ENCODE data around the gene KRTAP2-1. TPM values are rescaled to one million over a fixed set of nuclear protein-coding genes. Genes with fewer than 3 reads are reported as not detected.
"Not testable (repeated sequence)": the region's sequence is repeated elsewhere in the genome, so short reads cannot be mapped to it uniquely, and the experiment has no call there.

KRTAP2-1 gene
- total RNA-seq, 1 experiment from 2014 or later, result not detected

DNA sequence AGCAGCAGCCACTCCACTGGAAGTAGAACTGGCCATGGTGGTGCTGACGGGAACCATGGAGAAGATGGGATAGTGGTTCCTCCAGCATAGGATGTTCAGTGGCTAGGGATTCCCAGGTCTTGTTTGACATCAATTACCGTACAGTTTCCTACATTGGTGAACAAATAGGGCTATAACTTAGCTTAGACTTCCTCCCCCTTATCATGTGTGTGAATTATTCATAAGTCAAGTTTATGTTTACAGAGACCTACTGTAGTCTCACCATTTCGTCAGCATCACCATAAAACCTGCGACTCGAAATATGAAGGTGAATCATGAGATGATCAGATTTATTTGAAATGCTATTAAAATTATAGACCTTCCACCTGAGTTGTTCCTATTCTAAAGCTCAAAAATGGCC lies 11.6 kb upstream of the KRTAP2-1 start:
- H3K27me3 ChIP-seq (replicated peaks; ENCODE audit: insufficient read depth, low read depth, low read length, poor library complexity), result no peaks in the 10 kb centered on the region
- BruUV-seq (replicated peaks), result no TSS peak
- ChIA-PET POLR2A (ENCODE audit: low non-redundant PET) (no interaction called here), CTCF (no interaction called here)
- intact Hi-C loops (cut with micrococcal nuclease; ENCODE audit: unreplicated experiment), result no loop called here
- TF ChIP-seq EZH2 (IDR thresholded peaks at IDR 0.05; ENCODE audit: borderline replicate concordance, low read depth, low read length, poor library complexity, severe bottlenecking), result no peak
- TF ChIP-seq, protein P1, sequence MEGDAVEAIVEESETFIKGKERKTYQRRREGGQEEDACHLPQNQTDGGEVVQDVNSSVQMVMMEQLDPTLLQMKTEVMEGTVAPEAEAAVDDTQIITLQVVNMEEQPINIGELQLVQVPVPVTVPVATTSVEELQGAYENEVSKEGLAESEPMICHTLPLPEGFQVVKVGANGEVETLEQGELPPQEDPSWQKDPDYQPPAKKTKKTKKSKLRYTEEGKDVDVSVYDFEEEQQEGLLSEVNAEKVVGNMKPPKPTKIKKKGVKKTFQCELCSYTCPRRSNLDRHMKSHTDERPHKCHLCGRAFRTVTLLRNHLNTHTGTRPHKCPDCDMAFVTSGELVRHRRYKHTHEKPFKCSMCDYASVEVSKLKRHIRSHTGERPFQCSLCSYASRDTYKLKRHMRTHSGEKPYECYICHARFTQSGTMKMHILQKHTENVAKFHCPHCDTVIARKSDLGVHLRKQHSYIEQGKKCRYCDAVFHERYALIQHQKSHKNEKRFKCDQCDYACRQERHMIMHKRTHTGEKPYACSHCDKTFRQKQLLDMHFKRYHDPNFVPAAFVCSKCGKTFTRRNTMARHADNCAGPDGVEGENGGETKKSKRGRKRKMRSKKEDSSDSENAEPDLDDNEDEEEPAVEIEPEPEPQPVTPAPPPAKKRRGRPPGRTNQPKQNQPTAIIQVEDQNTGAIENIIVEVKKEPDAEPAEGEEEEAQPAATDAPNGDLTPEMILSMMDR (conservative IDR thresholded peaks at IDR 0.05; ENCODE audit: low read depth, low read length), result no peak
- H3K4me1 ChIP-seq (ENCODE audit: insufficient read depth, low read length, poor library complexity, severe bottlenecking), result no peaks in the 10 kb centered on the region
- H3K27ac ChIP-seq (ENCODE audit: low read depth, low read length, poor library complexity, severe bottlenecking), result no peak overlapping the region
- no peak overlapping the region for H3K4me3 ChIP-seq (ENCODE audit: low read depth, low read length, poor library complexity, severe bottlenecking)
- no peaks in the 10 kb centered on the region for H3K36me3 ChIP-seq (ENCODE audit: insufficient read depth, low read length, poor library complexity, severe bottlenecking)
- no peaks in the 10 kb centered on the region for H3K9me3 ChIP-seq (ENCODE audit: low read depth, low read length, poor library complexity, severe bottlenecking)
- DNase-seq (ENCODE audit: low spot score), result no peak

DNA sequence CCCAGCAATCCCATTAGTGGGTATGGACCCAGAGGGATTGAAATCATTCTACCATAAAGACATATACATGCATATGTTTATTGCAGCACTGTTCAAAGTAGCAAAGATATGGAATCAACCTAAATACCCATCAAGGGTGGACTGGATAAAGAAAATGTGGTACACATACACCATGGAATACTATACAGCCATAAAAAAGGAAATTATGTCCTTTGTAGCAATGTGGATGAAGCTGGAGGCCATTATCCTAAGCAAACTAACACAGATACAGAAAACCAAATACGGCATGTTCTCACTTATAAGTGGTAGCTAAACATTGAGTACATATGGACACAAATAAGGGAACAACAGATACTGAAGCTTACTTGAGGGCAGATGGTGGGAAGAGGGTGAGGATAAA lies 10.4 kb upstream of the KRTAP2-1 start:
- no peak for TF ChIP-seq EZH2 (IDR thresholded peaks at IDR 0.05; ENCODE audit: borderline replicate concordance, low read depth, low read length, poor library complexity, severe bottlenecking)
- TF ChIP-seq, protein P1 (conservative IDR thresholded peaks at IDR 0.05; ENCODE audit: low read depth, low read length), result no peak
- H3K27me3 ChIP-seq (replicated peaks; ENCODE audit: insufficient read depth, low read depth, low read length, poor library complexity), result no peaks in the 10 kb centered on the region
- intact Hi-C loops (cut with micrococcal nuclease; ENCODE audit: unreplicated experiment), result no loop called here
- no peak overlapping the region for H3K4me3 ChIP-seq (ENCODE audit: low read depth, low read length, poor library complexity, severe bottlenecking)
- no peak overlapping the region for H3K27ac ChIP-seq (ENCODE audit: low read depth, low read length, poor library complexity, severe bottlenecking)
- DNase-seq (ENCODE audit: low spot score), result no peak
- CTCF ChIA-PET, result no interaction called here
- H3K9me3 ChIP-seq (ENCODE audit: low read depth, low read length, poor library complexity, severe bottlenecking), result no peaks in the 10 kb centered on the region
- no peaks in the 10 kb centered on the region for H3K36me3 ChIP-seq (ENCODE audit: insufficient read depth, low read length, poor library complexity, severe bottlenecking)
- BruUV-seq (replicated peaks), result no TSS peak
- H3K4me1 ChIP-seq (ENCODE audit: insufficient read depth, low read length, poor library complexity, severe bottlenecking), result no peaks in the 10 kb centered on the region
- POLR2A ChIA-PET (ENCODE audit: low non-redundant PET), result no interaction called here

DNA sequence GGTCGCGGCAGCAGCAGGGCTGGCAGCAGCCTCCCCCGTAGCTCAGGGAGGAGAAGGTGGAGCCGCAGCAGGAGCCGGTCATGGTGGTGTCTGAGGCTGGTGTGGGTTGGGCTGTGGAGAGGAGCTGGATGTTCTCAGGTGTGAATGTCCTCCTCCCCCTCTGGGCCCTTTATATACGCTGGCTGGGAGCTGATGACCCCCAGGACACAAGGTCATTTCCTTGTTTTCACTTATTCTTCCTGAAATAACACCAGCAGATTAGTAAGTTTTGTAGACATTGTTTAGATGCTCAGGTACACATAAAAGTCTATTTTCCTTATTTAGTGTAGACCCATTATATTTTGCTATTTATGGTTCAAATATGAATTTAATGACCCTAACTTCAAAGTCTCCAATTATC lies 8.0 kb upstream of the KRTAP2-1 start, which contains the start of gene KRTAP2-2:
Gene KRTAP2-2, minus strand, starts transcription at position 101 of the 400 bp plus-strand sequence. Its CDS starts 19 bp downstream, at position 82.
- H3K4me3 ChIP-seq (ENCODE audit: low read depth, low read length, poor library complexity, severe bottlenecking); DNase-seq (ENCODE audit: low spot score); H3K4me1 ChIP-seq (ENCODE audit: insufficient read depth, low read length, poor library complexity, severe bottlenecking); CTCF ChIA-PET; H3K27ac ChIP-seq (ENCODE audit: low read depth, low read length, poor library complexity, severe bottlenecking); H3K27me3 ChIP-seq (replicated peaks; ENCODE audit: insufficient read depth, low read depth, low read length, poor library complexity); BruUV-seq (replicated peaks); POLR2A ChIA-PET (ENCODE audit: low non-redundant PET); H3K9me3 ChIP-seq (ENCODE audit: low read depth, low read length, poor library complexity, severe bottlenecking); H3K36me3 ChIP-seq (ENCODE audit: insufficient read depth, low read length, poor library complexity, severe bottlenecking); intact Hi-C loops (cut with micrococcal nuclease; ENCODE audit: unreplicated experiment): not testable (repeated sequence)

DNA sequence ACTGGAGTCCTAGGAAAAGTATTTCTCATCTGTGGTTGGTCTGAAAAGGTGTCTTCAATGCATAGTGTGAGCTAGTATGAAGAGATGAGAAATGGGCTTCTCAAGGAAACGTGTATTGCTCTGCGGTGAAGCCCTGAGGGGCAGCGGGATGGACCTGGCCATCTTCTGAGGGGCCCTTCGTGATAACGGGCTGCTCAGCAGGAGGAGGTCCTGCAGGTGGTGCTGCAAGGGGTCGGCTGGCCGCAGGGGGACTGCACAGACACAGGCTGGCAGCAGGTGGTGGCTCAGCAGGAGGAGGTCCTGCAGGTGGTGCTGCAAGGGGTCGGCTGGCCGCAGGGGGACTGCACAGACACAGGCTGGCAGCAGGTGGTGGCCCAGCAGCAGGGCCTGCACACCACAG lies 7.4 kb upstream of the KRTAP2-1 start:
- H3K9me3 ChIP-seq (ENCODE audit: low read depth, low read length, poor library complexity, severe bottlenecking); H3K27me3 ChIP-seq (replicated peaks; ENCODE audit: insufficient read depth, low read depth, low read length, poor library complexity); CTCF ChIA-PET; H3K4me3 ChIP-seq (ENCODE audit: low read depth, low read length, poor library complexity, severe bottlenecking); POLR2A ChIA-PET (ENCODE audit: low non-redundant PET); DNase-seq (ENCODE audit: low spot score); H3K27ac ChIP-seq (ENCODE audit: low read depth, low read length, poor library complexity, severe bottlenecking); BruUV-seq (replicated peaks); intact Hi-C loops (cut with micrococcal nuclease; ENCODE audit: unreplicated experiment); H3K4me1 ChIP-seq (ENCODE audit: insufficient read depth, low read length, poor library complexity, severe bottlenecking); H3K36me3 ChIP-seq (ENCODE audit: insufficient read depth, low read length, poor library complexity, severe bottlenecking): not testable (repeated sequence)

Data from A673 (cell line).